Nucleus accumbens (tissue), 56 donors: ENCODE data around the gene TPRG1.
A peak's percentile ranks its signal among the peaks of the same experiment; 100 is the strongest.

Experiments used
- DNase-seq, 56 donors: peaks; one replicate each; lab custom pipeline; 2025; lab: John Stamatoyannopoulos, UW

Gene TPRG1

GRCh38 chr3:189273736-189274135, 102.0 kb downstream of the TPRG1 start:
- DNase-seq: no peak

- DNase-seq: no peak
These were observed 103.4 kb downstream of the TPRG1 start for GRCh38 chr3:189275182-189275581.

- no peak for DNase-seq
These were observed 104.1 kb downstream of the TPRG1 start for GRCh38 chr3:189275852-189276251.

GRCh38 chr3:189276444-189277219, 104.9 kb downstream of the TPRG1 start:
- peak in 2 of 56 donors; percentile 1 to 2 for DNase-seq

- no peak for DNase-seq
These were observed 105.9 kb downstream of the TPRG1 start for GRCh38 chr3:189277711-189278110.

GRCh38 chr3:189278221-189278620, 106.5 kb downstream of the TPRG1 start:
- DNase-seq: no peak

GRCh38 chr3:189282189-189282588, 110.4 kb downstream of the TPRG1 start:
- no peak for DNase-seq

GRCh38 chr3:189282741-189283140, 111.0 kb downstream of the TPRG1 start:
- DNase-seq: no peak

- no peak for DNase-seq
These were observed 114.4 kb downstream of the TPRG1 start for GRCh38 chr3:189286188-189286587.

- no peak for DNase-seq
These were observed 115.1 kb downstream of the TPRG1 start for GRCh38 chr3:189286916-189287315.

GRCh38 chr3:189288348-189289235, 116.8 kb downstream of the TPRG1 start:
- no peak for DNase-seq

- DNase-seq: no peak
These were observed 117.5 kb downstream of the TPRG1 start for GRCh38 chr3:189289251-189289650.

- no peak for DNase-seq
These were observed 121.1 kb downstream of the TPRG1 start for GRCh38 chr3:189292667-189293484.

GRCh38 chr3:189294649-189295048, 122.9 kb downstream of the TPRG1 start:
- DNase-seq: no peak

- no peak for DNase-seq
These were observed 123.3 kb downstream of the TPRG1 start for GRCh38 chr3:189295089-189295488.

GRCh38 chr3:189297932-189298331, 126.2 kb downstream of the TPRG1 start:
- no peak for DNase-seq

- DNase-seq: no peak
These were observed 127.0 kb downstream of the TPRG1 start for GRCh38 chr3:189298469-189299375.

GRCh38 chr3:189300345-189300744, 128.6 kb downstream of the TPRG1 start:
- no peak for DNase-seq

GRCh38 chr3:189301479-189301878, 129.7 kb downstream of the TPRG1 start:
- DNase-seq: no peak

GRCh38 chr3:189303584-189303983, 131.8 kb downstream of the TPRG1 start:
- DNase-seq: no peak
